ENCODE data around the gene RBM24.
"Not testable (repeated sequence)": the region's sequence is repeated elsewhere in the genome, so short reads cannot be mapped to it uniquely, and the experiment has no call there.

- not testable (repeated sequence) for TF ChIP-seq CTCF (IDR thresholded peaks at IDR 0.05 in 2 of 3, conservative IDR thresholded peaks at IDR 0.05 in 1 of 3; ENCODE audit: borderline replicate concordance in 1 of 3, insufficient read depth in 1 of 3, low read depth in 2 of 3, low read length in 2 of 3); REST (IDR thresholded peaks at IDR 0.05; ENCODE audit: low read depth); POLR2A (IDR thresholded peaks at IDR 0.05; ENCODE audit: borderline replicate concordance, extremely low read depth, insufficient read depth, insufficient read length); CEBPB (IDR thresholded peaks at IDR 0.05; ENCODE audit: low read depth)
Measured at GRCh38 chr6:17313238-17313637, 32.1 kb downstream of the RBM24 start.

Data from HCT116 (cell line).